Endodermal cell (in vitro differentiated cells): Measurements from ENCODE around the gene SGPP2. TPM values are rescaled to one million over a fixed set of nuclear protein-coding genes. Genes with fewer than 3 reads are reported as not detected.
A peak's percentile ranks its signal among the peaks of the same experiment; 100 is the strongest.

Source experiments
- DNase-seq: peaks from one replicate; pipeline ENCODE4 v3.0.0-alpha.2; 2017
- H3K27ac ChIP-seq: 2 replicates; pipeline ENCODE4 v1.5.1; 2013; ENCODE audit warnings: mild to moderate bottlenecking, low read depth, low read length, moderate library complexity
- H3K27me3 ChIP-seq: 2 replicates; pipeline ENCODE4 v1.6.1; 2013; ENCODE audit warnings: mild to moderate bottlenecking, low read length, moderate library complexity; ENCODE audit not compliant: insufficient read depth, control insufficient read depth, poor library complexity, severe bottlenecking
- H3K36me3 ChIP-seq: 2 replicates; pipeline ENCODE4 v1.7.0; 2013; ENCODE audit warnings: mild to moderate bottlenecking, low read length, moderate library complexity; ENCODE audit not compliant: control insufficient read depth, insufficient read depth
- H3K4me1 ChIP-seq: one replicate; pipeline ENCODE4 v1.7.0; 2013; ENCODE audit warnings: low read length; ENCODE audit not compliant: control insufficient read depth, insufficient read depth
- H3K4me3 ChIP-seq: 2 replicates; pipeline ENCODE4 v1.5.1; 2013; ENCODE audit warnings: mild to moderate bottlenecking, low read length, moderate library complexity
- H3K9ac ChIP-seq: 2 replicates; pipeline ENCODE4 v1.6.1; 2013; ENCODE audit warnings: mild to moderate bottlenecking, low read length, moderate library complexity; ENCODE audit not compliant: poor library complexity, severe bottlenecking; ENCODE audit errors: extremely low read depth
- H3K9me3 ChIP-seq: 2 replicates; pipeline ENCODE4 v1.6.1; 2013; ENCODE audit warnings: mild to moderate bottlenecking, low read length, moderate library complexity; ENCODE audit not compliant: control insufficient read depth
- H3K27ac Mint-ChIP-seq: 2 replicates; pipeline ENCODE4 v1.8.0; 2020; ENCODE audit warnings: mixed read lengths
- H3K27me3 Mint-ChIP-seq: 2 replicates; pipeline ENCODE4 v1.8.0; 2021; ENCODE audit warnings: mild to moderate bottlenecking, mixed read lengths; ENCODE audit not compliant: insufficient read depth
- H3K36me3 Mint-ChIP-seq: 2 replicates; pipeline ENCODE4 v1.8.0; 2020; ENCODE audit warnings: low read depth, mixed read lengths
- H3K4me1 Mint-ChIP-seq: 2 replicates; pipeline ENCODE4 v1.8.0; 2020; ENCODE audit warnings: mixed read lengths
- H3K4me3 Mint-ChIP-seq: 2 replicates; pipeline ENCODE4 v1.8.0; 2020; ENCODE audit warnings: mild to moderate bottlenecking, moderate library complexity, mixed read lengths
- H3K9me3 Mint-ChIP-seq: 2 replicates; pipeline ENCODE4 v1.8.0; 2020; ENCODE audit warnings: mild to moderate bottlenecking, mixed read lengths
- WGBS, 2 experiments: methylation state at CpG; one replicate each; pipeline versions ENCODE4 v1.1.5 to v1.1.7; 2013; ENCODE audit warnings: missing lambda C conversion rate in 2 of 2, mixed read lengths in 1 of 2; ENCODE audit not compliant: insufficient coverage in 1 of 2, insufficient read length in 1 of 2; 5-methylcytosine and 5-hydroxymethylcytosine counted together
- total RNA-seq, 2 donors: library from RNA; stranded (reverse); fragmentation: NEBNext Ultra II Directional in 1 of 2; extraction: Animal tissue kit (Norgen Biotek cat#: 25700) in 1 of 2; gene quantifications; 2 replicates in 1 of 2; 3 replicates in 1 of 2; pipeline ENCODE4 v1.2.1, GENCODE V29; 2021
- TF ChIP-seq, protein P1 (sequence below): fragments of 200-600 bp; sonication (generic); conservative IDR thresholded peaks from 2 replicates; pipeline ENCODE4 v1.5.0; 2021; ENCODE audit warnings: antibody characterized with exemption, mild to moderate bottlenecking

Gene SGPP2
- total RNA-seq, 2 donors from 2014 or later: not detected

GRCh38 chr2:222424729-222425671 is 657 bp downstream of the SGPP2 start:
- TF ChIP-seq, protein P1, sequence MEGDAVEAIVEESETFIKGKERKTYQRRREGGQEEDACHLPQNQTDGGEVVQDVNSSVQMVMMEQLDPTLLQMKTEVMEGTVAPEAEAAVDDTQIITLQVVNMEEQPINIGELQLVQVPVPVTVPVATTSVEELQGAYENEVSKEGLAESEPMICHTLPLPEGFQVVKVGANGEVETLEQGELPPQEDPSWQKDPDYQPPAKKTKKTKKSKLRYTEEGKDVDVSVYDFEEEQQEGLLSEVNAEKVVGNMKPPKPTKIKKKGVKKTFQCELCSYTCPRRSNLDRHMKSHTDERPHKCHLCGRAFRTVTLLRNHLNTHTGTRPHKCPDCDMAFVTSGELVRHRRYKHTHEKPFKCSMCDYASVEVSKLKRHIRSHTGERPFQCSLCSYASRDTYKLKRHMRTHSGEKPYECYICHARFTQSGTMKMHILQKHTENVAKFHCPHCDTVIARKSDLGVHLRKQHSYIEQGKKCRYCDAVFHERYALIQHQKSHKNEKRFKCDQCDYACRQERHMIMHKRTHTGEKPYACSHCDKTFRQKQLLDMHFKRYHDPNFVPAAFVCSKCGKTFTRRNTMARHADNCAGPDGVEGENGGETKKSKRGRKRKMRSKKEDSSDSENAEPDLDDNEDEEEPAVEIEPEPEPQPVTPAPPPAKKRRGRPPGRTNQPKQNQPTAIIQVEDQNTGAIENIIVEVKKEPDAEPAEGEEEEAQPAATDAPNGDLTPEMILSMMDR: no peak
- Histone ChIP-seq H3K9ac (no peak overlapping the region), H3K36me3 (no peaks in the 10 kb centered on the region), H3K27me3 (peaks cover 98% of the 10 kb centered on the region), H3K9me3 (no peaks in the 10 kb centered on the region), H3K4me3 (peak overlapping the region; percentile 65), H3K27ac (no peak overlapping the region), H3K4me1 (peaks cover 21% of the 10 kb centered on the region)
- WGBS, 2 experiments: 5 to 12% methylated on average over 27 to 74 of the region's 74 CpGs
- peaks cover 13% of the 10 kb centered on the region for H3K9me3 Mint-ChIP-seq
- H3K4me3 Mint-ChIP-seq: peak overlapping the region; percentile 58
- H3K27ac Mint-ChIP-seq: no peak overlapping the region
- peaks cover 29% of the 10 kb centered on the region for H3K4me1 Mint-ChIP-seq
- no peaks in the 10 kb centered on the region for H3K36me3 Mint-ChIP-seq
- peak; percentile 69 for DNase-seq
- peaks cover 95% of the 10 kb centered on the region for H3K27me3 Mint-ChIP-seq

GRCh38 chr2:222427646-222428301 is 3.4 kb downstream of the SGPP2 start:
- Mint-ChIP-seq H3K27ac (no peak overlapping the region), H3K27me3 (peaks cover 95% of the 10 kb centered on the region), H3K9me3 (peaks cover 15% of the 10 kb centered on the region), H3K36me3 (no peaks in the 10 kb centered on the region), H3K4me3 (no peak overlapping the region), H3K4me1 (peaks cover 29% of the 10 kb centered on the region)
- Histone ChIP-seq H3K36me3 (no peaks in the 10 kb centered on the region), H3K27ac (no peak overlapping the region), H3K27me3 (peaks cover 94% of the 10 kb centered on the region), H3K9me3 (no peaks in the 10 kb centered on the region), H3K4me1 (peaks cover 21% of the 10 kb centered on the region), H3K4me3 (no peak overlapping the region), H3K9ac (no peak overlapping the region)
- DNase-seq: no peak
- TF ChIP-seq, protein P1: no peak
- 81 to 83% methylated on average over 1 to 3 of the region's 3 CpGs for WGBS, 2 experiments

DNA sequence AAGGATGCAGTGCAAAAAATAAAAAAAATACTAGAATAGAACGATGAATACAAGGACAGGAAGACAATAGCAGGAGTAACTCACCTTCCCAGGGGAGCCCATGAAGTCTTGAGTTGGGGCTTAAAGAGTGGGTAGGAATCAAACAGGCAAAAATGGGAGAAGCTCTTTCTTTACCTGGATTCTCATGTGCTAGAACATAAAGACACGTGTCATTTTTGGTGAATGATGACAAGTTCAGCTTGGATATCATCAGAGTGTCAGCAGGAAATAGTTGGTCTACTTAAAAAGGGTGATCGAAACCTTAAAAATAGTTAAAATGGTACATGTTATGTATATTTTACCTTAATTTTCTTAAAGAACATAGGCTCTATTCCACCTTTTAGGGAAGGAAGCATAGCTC is 5.7 kb downstream of the SGPP2 start:
- H3K27me3 ChIP-seq: peaks cover 71% of the 10 kb centered on the region
- H3K27ac Mint-ChIP-seq: no peak overlapping the region
- no peak overlapping the region for H3K27ac ChIP-seq
- DNase-seq: no peak
- no peak overlapping the region for H3K4me3 ChIP-seq
- peaks cover 17% of the 10 kb centered on the region for H3K4me1 ChIP-seq
- H3K36me3 Mint-ChIP-seq: no peaks in the 10 kb centered on the region
- TF ChIP-seq, protein P1: no peak
- no peak overlapping the region for H3K4me3 Mint-ChIP-seq
- H3K27me3 Mint-ChIP-seq: peaks cover 98% of the 10 kb centered on the region
- peaks cover 15% of the 10 kb centered on the region for H3K9me3 Mint-ChIP-seq
- H3K4me1 Mint-ChIP-seq: peaks cover 31% of the 10 kb centered on the region
- H3K9ac ChIP-seq: no peak overlapping the region
- H3K9me3 ChIP-seq: no peaks in the 10 kb centered on the region
- H3K36me3 ChIP-seq: no peaks in the 10 kb centered on the region
- 74 to 82% methylated on average over 2 of the region's 3 CpGs for WGBS, 2 experiments
